GM19023 (cell line): ENCODE data around the gene MEG3.

Source experiments
- ATAC-seq: cut with Tn5 transposase; IDR thresholded peaks from one replicate; pipeline ENCODE4 v1.9.1; 2021; ENCODE audit warnings: mild to moderate bottlenecking, moderate library complexity; ENCODE audit not compliant: unreplicated experiment

The MEG3 gene

DNA sequence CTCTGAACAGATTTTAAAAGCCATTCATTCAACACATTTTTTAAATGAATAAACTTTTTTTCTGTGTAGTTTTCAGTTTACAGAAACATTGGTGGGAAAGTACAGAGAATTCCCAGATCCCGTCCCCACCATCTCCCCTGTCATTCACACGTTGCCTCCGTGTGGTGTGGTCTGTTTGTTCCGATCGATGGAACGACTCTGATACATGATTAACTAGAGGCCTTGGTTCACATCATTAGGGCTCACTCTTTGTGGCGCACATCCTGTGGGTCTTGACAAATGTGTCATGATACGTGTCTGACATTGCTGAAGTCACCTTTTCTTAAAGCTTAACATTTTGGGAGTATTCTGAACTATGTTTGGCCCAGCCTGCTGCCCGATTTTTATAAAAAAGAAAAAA, 18.5 kb downstream of the MEG3 start:
- no peak for ATAC-seq

GRCh38 chr14:100844846-100845245, 18.9 kb downstream of the MEG3 start:
- no peak for ATAC-seq

GRCh38 chr14:100845341-100845740, 19.4 kb downstream of the MEG3 start:
- ATAC-seq: no peak

- no peak for ATAC-seq
These were observed 20.5 kb downstream of the MEG3 start for GRCh38 chr14:100846309-100846859.

DNA sequence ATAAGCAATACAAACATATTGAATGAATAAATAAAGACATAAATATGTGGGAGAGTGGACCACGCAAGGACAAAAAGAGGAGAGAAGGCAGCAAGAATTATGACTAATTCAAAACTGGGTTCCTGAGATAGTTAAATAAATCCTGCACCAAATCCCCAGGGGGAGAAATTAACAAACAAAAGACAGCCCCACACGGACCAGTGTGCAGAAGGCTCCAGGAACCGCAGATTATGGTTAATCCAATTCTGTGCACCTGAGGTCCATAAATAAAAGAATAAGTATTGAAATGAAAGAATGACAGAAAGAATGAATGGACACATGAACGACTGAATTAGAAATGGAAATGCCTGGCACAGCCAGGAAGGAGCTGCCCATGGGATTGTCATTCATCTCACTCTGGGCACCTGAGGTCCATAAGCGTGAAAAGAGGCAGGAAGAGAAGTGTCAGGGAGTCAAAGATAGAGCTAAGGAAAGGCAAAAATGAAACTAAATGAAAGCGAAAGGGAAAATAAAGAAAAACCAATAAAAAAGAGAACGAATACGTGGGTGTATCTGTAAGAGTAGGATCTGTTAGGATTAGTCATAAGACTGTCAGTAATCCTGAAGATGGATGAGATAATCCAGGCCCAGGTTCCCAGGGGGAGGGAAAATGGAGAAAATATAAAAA, 23.3 kb downstream of the MEG3 start:
- no peak for ATAC-seq

DNA sequence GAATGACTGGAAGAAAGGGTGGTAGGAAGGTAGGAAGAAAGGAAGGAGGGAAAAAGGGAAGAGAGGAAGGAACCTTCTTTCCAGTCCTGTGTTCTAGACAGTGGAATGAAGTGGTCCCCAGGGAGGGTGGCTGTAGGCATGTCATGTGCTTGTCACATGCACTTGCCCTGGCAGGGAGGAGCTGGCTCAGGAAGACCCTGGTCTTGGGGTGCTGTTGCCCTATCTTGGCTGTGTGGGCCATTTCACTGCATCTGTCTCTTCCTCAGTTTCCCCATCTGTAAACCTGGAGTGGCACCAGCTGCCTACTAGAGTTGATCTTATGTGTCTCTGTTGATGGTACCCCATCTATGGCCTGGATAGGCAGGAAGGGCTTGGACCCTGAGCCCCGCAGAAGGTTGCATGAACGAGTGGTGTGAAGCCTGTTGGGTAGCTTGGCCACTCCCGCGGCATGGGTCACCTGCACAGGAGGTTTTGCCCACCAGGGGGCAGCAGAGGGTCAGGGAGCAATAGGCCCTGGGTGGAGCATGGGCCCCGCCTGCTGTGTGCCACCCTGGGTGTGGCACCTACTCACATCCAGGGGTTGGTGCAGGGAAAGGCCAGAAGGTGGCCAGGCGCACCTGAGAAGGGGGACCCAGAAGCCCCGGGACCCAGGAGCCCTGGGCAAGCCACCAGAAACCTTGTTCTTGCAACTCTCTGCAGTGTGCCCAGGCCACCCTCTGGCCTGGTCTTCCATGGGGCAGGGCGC, 25.1 kb downstream of the MEG3 start:
- ATAC-seq: peak; percentile 62

DNA sequence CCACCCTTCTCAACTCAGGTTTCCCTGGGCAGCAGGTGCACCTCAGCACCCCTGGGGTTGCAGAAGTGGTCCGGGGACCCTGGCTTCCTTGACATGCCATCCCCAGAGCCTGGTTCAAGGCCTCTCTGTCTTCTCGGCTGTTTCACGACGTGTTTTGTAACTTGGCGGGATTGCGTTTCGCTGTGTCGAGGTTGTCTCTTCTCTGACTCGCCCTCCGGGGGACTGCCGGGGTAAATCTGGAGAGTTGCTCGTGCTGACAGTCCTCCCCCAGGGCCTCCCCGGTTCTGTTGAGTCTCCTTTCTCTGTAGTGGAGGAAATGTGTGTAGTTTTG, 25.6 kb downstream of the MEG3 start:
- no peak for ATAC-seq

DNA sequence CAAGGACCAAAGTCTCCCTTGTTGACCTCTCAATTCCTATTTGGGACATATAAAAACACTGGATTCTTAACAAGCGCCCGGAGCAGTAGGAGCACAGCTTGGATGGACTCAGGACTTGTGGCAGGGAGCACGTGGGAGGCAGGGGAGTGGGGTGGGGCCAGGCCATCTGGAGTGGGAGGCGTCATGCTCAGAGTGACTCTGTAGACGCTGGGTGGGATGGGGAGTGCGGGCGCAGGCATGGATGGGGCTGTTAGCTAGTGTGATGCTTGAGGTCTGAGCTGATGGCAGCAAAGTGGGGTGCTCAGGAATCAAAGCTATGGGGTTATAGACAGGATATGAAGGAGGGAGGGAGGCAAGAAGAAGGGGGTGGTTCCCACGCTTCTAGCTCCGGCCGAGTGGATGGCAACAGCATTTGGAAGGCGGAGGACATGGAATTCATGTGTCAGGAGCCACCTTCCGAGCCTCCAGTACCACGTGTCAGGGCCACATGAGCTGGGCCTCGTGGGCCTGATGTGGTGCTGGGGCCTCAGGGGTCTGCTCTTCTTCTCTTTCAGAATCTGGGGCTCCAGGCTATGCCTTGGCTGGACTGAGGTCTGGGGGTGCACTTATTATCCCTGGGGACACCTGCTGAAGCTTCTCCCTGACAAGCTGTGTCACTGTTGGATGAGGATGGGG, 26.2 kb downstream of the MEG3 start:
- ATAC-seq: no peak

GRCh38 chr14:100854435-100854834, 28.5 kb downstream of the MEG3 start:
- ATAC-seq: no peak

DNA sequence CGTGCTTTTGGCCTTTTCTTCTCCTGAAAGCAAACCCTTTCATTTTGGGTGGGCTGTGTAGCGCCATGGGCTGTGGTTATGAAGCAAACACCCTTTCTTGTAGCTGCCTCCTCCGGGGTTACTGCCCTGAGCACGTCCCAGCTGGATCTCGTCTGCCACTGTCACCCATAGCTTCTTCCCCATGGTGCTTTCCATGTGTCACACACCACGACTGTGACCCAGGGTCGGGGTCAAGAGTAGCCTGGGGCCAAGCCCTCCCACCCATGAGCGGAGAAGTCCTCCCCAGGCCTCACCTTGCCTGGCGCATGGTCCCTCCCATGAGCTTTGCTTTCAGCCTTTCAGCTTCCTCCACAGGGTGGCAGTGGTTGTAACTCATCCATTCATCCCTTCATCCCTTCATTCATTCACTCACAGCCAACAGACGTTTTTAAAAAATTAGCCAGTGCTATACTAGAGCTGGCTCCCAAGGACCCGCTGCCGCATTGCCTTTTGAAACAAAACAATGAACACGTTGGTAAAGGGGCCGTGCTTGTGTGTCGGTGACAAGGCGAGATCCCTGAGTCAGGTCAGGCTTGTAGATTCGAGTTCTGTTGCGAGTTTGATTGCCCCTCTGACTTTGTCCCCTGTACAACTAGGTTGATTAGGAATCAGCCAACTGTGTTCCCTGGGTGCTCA, 29.5 kb downstream of the MEG3 start:
- ATAC-seq: no peak

GRCh38 chr14:100856056-100856950, 30.4 kb downstream of the MEG3 start:
- ATAC-seq: no peak

- no peak for ATAC-seq
These were observed 31.5 kb downstream of the MEG3 start for GRCh38 chr14:100857233-100857922.

- no peak for ATAC-seq
These were observed 32.3 kb downstream of the MEG3 start for GRCh38 chr14:100857923-100858837.

- ATAC-seq: no peak
These were observed 32.9 kb downstream of the MEG3 start for GRCh38 chr14:100858838-100859220.

DNA sequence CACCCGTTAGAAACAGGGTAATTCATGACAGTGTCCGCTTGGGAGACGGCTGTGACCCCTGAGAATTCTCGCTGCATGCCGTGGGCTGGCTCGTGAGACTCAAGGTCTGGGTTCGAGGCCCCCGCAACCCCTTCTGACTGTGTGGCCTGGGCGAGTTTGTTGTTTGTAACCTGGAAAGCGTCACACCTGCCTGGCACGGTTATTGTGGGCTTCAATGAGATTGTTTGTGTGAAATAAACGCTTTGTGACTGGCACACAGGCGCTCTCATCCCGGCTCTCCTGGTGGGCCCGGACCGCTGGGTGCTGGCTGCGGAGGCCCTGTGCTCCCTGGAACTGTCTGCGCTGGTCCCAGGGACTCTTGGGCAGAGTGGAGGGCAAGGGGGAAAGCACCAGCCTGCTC, 33.9 kb downstream of the MEG3 start:
- ATAC-seq: no peak

DNA sequence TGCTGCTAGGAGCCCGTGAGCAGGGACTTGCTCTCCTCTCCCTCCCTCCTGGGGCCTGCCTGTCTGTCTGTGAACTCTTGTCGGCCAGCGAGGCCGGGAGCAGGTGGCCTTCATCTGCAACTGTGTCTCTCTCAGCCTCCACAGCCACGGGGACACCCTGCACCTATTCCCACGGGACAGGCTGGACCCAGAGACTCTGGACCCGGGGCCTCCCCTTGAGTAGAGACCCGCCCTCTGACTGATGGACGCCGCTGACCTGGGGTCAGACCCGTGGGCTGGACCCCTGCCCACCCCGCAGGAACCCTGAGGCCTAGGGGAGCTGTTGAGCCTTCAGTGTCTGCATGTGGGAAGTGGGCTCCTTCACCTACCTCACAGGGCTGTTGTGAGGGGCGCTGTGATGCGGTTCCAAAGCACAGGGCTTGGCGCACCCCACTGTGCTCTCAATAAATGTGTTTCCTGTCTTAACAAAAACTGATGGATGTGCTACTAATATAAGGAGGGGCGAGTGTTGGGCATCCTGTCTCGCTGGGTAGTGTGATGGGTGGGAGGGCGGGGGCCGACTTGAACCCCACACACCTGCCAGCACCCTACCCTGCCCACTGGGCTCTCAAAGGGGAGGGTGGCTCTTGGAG, 34.8 kb downstream of the MEG3 start:
- ATAC-seq: no peak

GRCh38 chr14:100861188-100861936, 35.4 kb downstream of the MEG3 start:
- no peak for ATAC-seq

DNA sequence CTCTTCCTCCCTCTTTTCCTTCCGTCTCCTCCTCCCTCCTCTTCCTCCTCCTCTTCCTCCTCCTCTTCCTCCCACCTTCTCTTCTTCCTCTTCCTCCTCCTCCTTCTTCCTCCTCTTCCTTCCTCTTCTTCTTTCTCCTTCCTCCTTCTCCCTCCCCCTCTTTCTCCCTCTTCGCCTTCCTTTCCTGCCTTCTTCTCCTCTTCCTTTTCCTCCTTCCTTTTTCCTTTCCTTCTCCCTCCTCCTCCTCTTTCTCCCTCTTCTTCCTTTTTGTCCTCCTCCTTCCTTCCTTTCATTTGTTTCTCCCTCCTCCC, 36.0 kb downstream of the MEG3 start:
- ATAC-seq: no peak
